CD4-positive, CD25-positive, alpha-beta regulatory T cell (primary cell): Measurements from ENCODE around the gene CTCFL. TPM values are rescaled to one million over a fixed set of nuclear protein-coding genes. Genes with fewer than 3 reads are reported as not detected.

ENCODE experiments used
- ATAC-seq, 2 donors: fragments of 150-1000 bp; cut with Tn5 transposase; one replicate each; pipeline ENCODE4 v1.10.0; 2021; ENCODE audit warnings: low read depth in 2 of 2, moderate number of reproducible peaks in 2 of 2, moderate library complexity in 1 of 2
- DNase-seq, 3 donors: peaks; one replicate each; pipeline versions ENCODE4 v3.0.0 to v3.0.0-alpha.2; 2012 to 2022; ENCODE audit warnings: mixed read lengths in 1 of 3
- H3K27ac ChIP-seq: one replicate; pipeline ENCODE4 v1.7.0; 2013; ENCODE audit warnings: mild to moderate bottlenecking, low read length; ENCODE audit not compliant: insufficient read depth, poor library complexity, severe bottlenecking
- H3K27me3 ChIP-seq: one replicate; pipeline ENCODE4 v1.7.0; 2013; ENCODE audit warnings: low read length; ENCODE audit not compliant: control insufficient read depth, insufficient read depth
- H3K36me3 ChIP-seq: one replicate; pipeline ENCODE4 v1.7.0; 2013; ENCODE audit warnings: mild to moderate bottlenecking, low read length, moderate library complexity; ENCODE audit not compliant: control insufficient read depth, insufficient read depth
- H3K4me1 ChIP-seq: 2 replicates; pipeline ENCODE4 v1.7.0; 2013; ENCODE audit warnings: mild to moderate bottlenecking, low read length; ENCODE audit not compliant: insufficient read depth, control insufficient read depth, poor library complexity, severe bottlenecking
- H3K4me3 ChIP-seq: one replicate; pipeline ENCODE4 v1.7.0; 2013; ENCODE audit warnings: low read depth, mild to moderate bottlenecking, low read length, moderate library complexity
- H3K9me3 ChIP-seq, 2 experiments: 1 replicate in 1 of 2; 2 replicates in 1 of 2; pipeline ENCODE4 v1.7.0; 2013; ENCODE audit warnings: low read length in 2 of 2, mild to moderate bottlenecking in 1 of 2, moderate library complexity in 1 of 2; ENCODE audit not compliant: control insufficient read depth in 2 of 2
- H3K27ac Mint-ChIP-seq, 3 donors: one replicate each; pipeline ENCODE4 v1.8.0; 2020 to 2022; ENCODE audit warnings: mild to moderate bottlenecking in 3 of 3, mixed read lengths in 3 of 3, moderate library complexity in 2 of 3
- H3K27me3 Mint-ChIP-seq: one replicate; pipeline ENCODE4 v1.8.0; 2022; ENCODE audit warnings: mild to moderate bottlenecking, mixed read lengths
- H3K36me3 Mint-ChIP-seq: one replicate; pipeline ENCODE4 v1.8.0; 2020; ENCODE audit warnings: mixed read lengths
- H3K4me1 Mint-ChIP-seq, 4 donors: one replicate each; pipeline ENCODE4 v1.8.0; 2020 to 2022; ENCODE audit warnings: mixed read lengths in 4 of 4, mild to moderate bottlenecking in 1 of 4
- H3K4me3 Mint-ChIP-seq, 4 donors: one replicate each; pipeline ENCODE4 v1.8.0; 2020 to 2022; ENCODE audit warnings: mild to moderate bottlenecking in 4 of 4, mixed read lengths in 4 of 4, moderate library complexity in 3 of 4
- H3K9me3 Mint-ChIP-seq, 7 donors: one replicate each; pipeline ENCODE4 v1.8.0; 2020 to 2022; ENCODE audit warnings: mixed read lengths in 7 of 7, mild to moderate bottlenecking in 3 of 7, moderate library complexity in 2 of 7
- polyA plus RNA-seq, 4 donors: library from polyadenylated mRNA; unstranded; fragments of 300-500 nt; fragmentation: Illumina TruSeq; gene quantifications; one replicate each; pipeline ENCODE4 v1.2.3, GENCODE V29; 2021
- total RNA-seq: library from RNA; stranded (reverse); gene quantifications from one replicate; pipeline ENCODE4 v1.2.3, GENCODE V29; 2022

CTCFL gene
- total and polyA plus RNA-seq, 5 donors from 2014 or later = not detected

- no peaks in the 10 kb centered on the region for H3K9me3 ChIP-seq
- Mint-ChIP-seq H3K9me3 (no peaks in the 10 kb centered on the region), H3K4me1 (no peaks in the 10 kb centered on the region), H3K36me3 (no peaks in the 10 kb centered on the region), H3K27me3 (peaks cover 57% of the 10 kb centered on the region), H3K27ac (no peak overlapping the region), H3K4me3 (no peak overlapping the region)
- H3K27ac ChIP-seq = no peak overlapping the region
- no peaks in the 10 kb centered on the region for H3K4me1 ChIP-seq
- H3K36me3 ChIP-seq = no peaks in the 10 kb centered on the region
- ATAC-seq = no peak
- no peak for DNase-seq
- peaks cover 4% of the 10 kb centered on the region for H3K27me3 ChIP-seq
- H3K4me3 ChIP-seq = no peak overlapping the region
Measured at GRCh38 chr20:57504411-57504810, 20.5 kb downstream of the CTCFL start.

GRCh38 chr20:57503035-57503658 is 21.8 kb downstream of the CTCFL start:
- no peaks in the 10 kb centered on the region for H3K9me3 ChIP-seq
- no peak overlapping the region for H3K4me3 ChIP-seq
- H3K27me3 ChIP-seq = no peaks in the 10 kb centered on the region
- Mint-ChIP-seq H3K4me1 (peaks cover 4 to 6% (median 5%) of the 10 kb centered on the region in 4 donors), H3K4me3 (no peak overlapping the region), H3K27me3 (peaks cover 64% of the 10 kb centered on the region), H3K27ac (no peak overlapping the region), H3K9me3 (no peaks in the 10 kb centered on the region), H3K36me3 (no peaks in the 10 kb centered on the region)
- no peaks in the 10 kb centered on the region for H3K36me3 ChIP-seq
- DNase-seq = no peak
- no peak overlapping the region for H3K27ac ChIP-seq
- H3K4me1 ChIP-seq = peaks cover 5% of the 10 kb centered on the region
- no peak for ATAC-seq

- no peaks in the 10 kb centered on the region for H3K36me3 Mint-ChIP-seq
- H3K4me3 ChIP-seq = no peak overlapping the region
- no peaks in the 10 kb centered on the region for H3K27me3 ChIP-seq
- H3K4me1 Mint-ChIP-seq = peaks cover 4 to 7% (median 5%) of the 10 kb centered on the region in 4 donors
- no peak overlapping the region for H3K27ac ChIP-seq
- H3K9me3 Mint-ChIP-seq = no peaks in the 10 kb centered on the region
- H3K27ac Mint-ChIP-seq = no peak overlapping the region
- ATAC-seq = no peak
- no peaks in the 10 kb centered on the region for H3K36me3 ChIP-seq
- no peaks in the 10 kb centered on the region for H3K9me3 ChIP-seq
- peaks cover 5% of the 10 kb centered on the region for H3K4me1 ChIP-seq
- no peak for DNase-seq
- H3K4me3 Mint-ChIP-seq = no peak overlapping the region
- peaks cover 66% of the 10 kb centered on the region for H3K27me3 Mint-ChIP-seq
Measured at GRCh38 chr20:57502336-57502700, 22.6 kb downstream of the CTCFL start.

- H3K9me3 Mint-ChIP-seq = no peaks in the 10 kb centered on the region
- H3K36me3 ChIP-seq = no peaks in the 10 kb centered on the region
- H3K4me1 Mint-ChIP-seq = peaks cover 4 to 7% (median 5%) of the 10 kb centered on the region in 4 donors
- peaks cover 3% of the 10 kb centered on the region for H3K27me3 ChIP-seq
- peaks cover 65% of the 10 kb centered on the region for H3K27me3 Mint-ChIP-seq
- no peaks in the 10 kb centered on the region for H3K36me3 Mint-ChIP-seq
- no peaks in the 10 kb centered on the region for H3K9me3 ChIP-seq
- ATAC-seq = no peak
- peaks cover 5% of the 10 kb centered on the region for H3K4me1 ChIP-seq
- no peak overlapping the region for H3K4me3 Mint-ChIP-seq
- no peak overlapping the region for H3K27ac Mint-ChIP-seq
- no peak overlapping the region for H3K4me3 ChIP-seq
- no peak for DNase-seq
- no peak overlapping the region for H3K27ac ChIP-seq
Measured at GRCh38 chr20:57501461-57502335, 23.2 kb downstream of the CTCFL start.

GRCh38 chr20:57500962-57501361 is 24.0 kb downstream of the CTCFL start:
- H3K27me3 Mint-ChIP-seq = peaks cover 58% of the 10 kb centered on the region

GRCh38 chr20:57500235-57500634 is 24.7 kb downstream of the CTCFL start:
- Histone ChIP-seq H3K4me1 (peaks cover 5% of the 10 kb centered on the region), H3K36me3 (no peaks in the 10 kb centered on the region), H3K9me3 (no peaks in the 10 kb centered on the region), H3K27ac (no peak overlapping the region), H3K27me3 (peaks cover 5% of the 10 kb centered on the region), H3K4me3 (no peak overlapping the region)
- Mint-ChIP-seq H3K27ac (no peak overlapping the region), H3K9me3 (no peaks in the 10 kb centered on the region), H3K4me3 (no peak overlapping the region), H3K27me3 (peaks cover 55% of the 10 kb centered on the region), H3K36me3 (no peaks in the 10 kb centered on the region), H3K4me1 (peaks cover 4 to 9% (median 6%) of the 10 kb centered on the region in 4 donors)
- DNase-seq (no peak), ATAC-seq (no peak)

More at GRCh38 chr20:57500962-57501361, 24.0 kb downstream of the CTCFL start:
- Histone ChIP-seq H3K4me3 (no peak overlapping the region), H3K9me3 (no peaks in the 10 kb centered on the region), H3K36me3 (no peaks in the 10 kb centered on the region), H3K27ac (no peak overlapping the region), H3K4me1 (peaks cover 5% of the 10 kb centered on the region), H3K27me3 (peaks cover 5% of the 10 kb centered on the region)
- ATAC-seq = no peak
- H3K4me1 Mint-ChIP-seq = peaks cover 4 to 7% (median 5%) of the 10 kb centered on the region in 4 donors
- no peaks in the 10 kb centered on the region for H3K9me3 Mint-ChIP-seq
- no peak overlapping the region for H3K4me3 Mint-ChIP-seq
- no peaks in the 10 kb centered on the region for H3K36me3 Mint-ChIP-seq
- no peak overlapping the region for H3K27ac Mint-ChIP-seq
- no peak for DNase-seq

- Mint-ChIP-seq H3K4me1 (peaks cover 7 to 14% (median 10%) of the 10 kb centered on the region in 4 donors), H3K27me3 (peaks cover 56% of the 10 kb centered on the region), H3K36me3 (no peaks in the 10 kb centered on the region), H3K27ac (no peak overlapping the region), H3K4me3 (no peak overlapping the region), H3K9me3 (no peaks in the 10 kb centered on the region)
- Histone ChIP-seq H3K27ac (no peak overlapping the region), H3K36me3 (no peaks in the 10 kb centered on the region), H3K4me1 (peaks cover 5% of the 10 kb centered on the region), H3K4me3 (no peak overlapping the region), H3K9me3 (no peaks in the 10 kb centered on the region), H3K27me3 (peaks cover 5% of the 10 kb centered on the region)
- ATAC-seq (no peak), DNase-seq (no peak)
Measured at GRCh38 chr20:57499676-57500075, 25.3 kb downstream of the CTCFL start.
